Right lobe of liver (tissue), 6 donors: ENCODE data around the gene GRB14. TPM values are rescaled to one million over a fixed set of nuclear protein-coding genes. Genes with fewer than 3 reads are reported as not detected.
A peak's percentile ranks its signal among the peaks of the same experiment; 100 is the strongest.

ENCODE experiments used
- ATAC-seq, 4 donors: fragments of 200-7000 bp; cut with Tn5 transposase; one replicate each; pipeline ENCODE4 v1.9.1; 2020; ENCODE audit warnings: mild to moderate bottlenecking in 4 of 4, moderate library complexity in 4 of 4
- DNase-seq, 3 donors: peaks; one replicate each; pipeline ENCODE4 v3.0.0-alpha.2; 2020
- H3K27ac ChIP-seq, 3 donors: fragments of 200-600 bp; one replicate each; pipeline ENCODE4 v1.8.0; 2022
- H3K27me3 ChIP-seq, 2 donors: fragments of 200-600 bp; one replicate each; pipeline ENCODE4 v1.8.0; 2022
- H3K36me3 ChIP-seq, 4 donors: fragments of 200-600 bp; sonication (generic) in 1 of 4; one replicate each; pipeline versions ENCODE4 v1.5.1 to v1.8.0; 2017 to 2022; ENCODE audit warnings: control low read depth in 1 of 4
- H3K4me1 ChIP-seq, 4 donors: fragments of 200-600 bp; sonication (generic) in 1 of 4; one replicate each; pipeline versions ENCODE4 v1.5.1 to v1.8.0; 2017 to 2022; ENCODE audit warnings: control low read depth in 1 of 4
- H3K4me3 ChIP-seq, 3 donors: fragments of 200-600 bp; one replicate each; pipeline ENCODE4 v1.8.0; 2022
- H3K9me3 ChIP-seq, 4 donors: fragments of 200-600 bp; sonication (generic) in 1 of 4; one replicate each; pipeline versions ENCODE4 v1.5.1 to v1.8.0; 2017 to 2022; ENCODE audit warnings: control low read depth in 1 of 4
- CTCF ChIP-seq, 4 donors: fragments of 200-600 bp in 3 of 4; fragments of 450-650 bp in 1 of 4; IDR thresholded peaks; one replicate each; pipeline versions ENCODE4 v1.5.1 to v1.8.0; 2016 to 2022; ENCODE audit warnings: antibody characterized with exemption in 4 of 4, mild to moderate bottlenecking in 2 of 4
- POLR2A ChIP-seq: fragments of 450-650 bp; IDR thresholded peaks from one replicate; pipeline ENCODE4 v1.6.1; 2017; ENCODE audit warnings: antibody characterized with exemption, mild to moderate bottlenecking
- WGBS: methylation state at CpG from one replicate; pipeline ENCODE4 v1.1.6; 2018; ENCODE audit warnings: low coverage, low lambda C conversion rate; ENCODE audit not compliant: insufficient coverage; ENCODE audit errors: missing lambda C conversion rate; 5-methylcytosine and 5-hydroxymethylcytosine counted together
- intact Hi-C, 2 donors: fragments of 100-400 bp; cut with DNase I; formaldehyde crosslinking; loops; one replicate each; pipeline versions ENCODE4 v1.11.2 to v1.14.1; 2022
- total RNA-seq, 6 experiments: library from RNA; depleted of rRNA in 2 of 6; stranded (reverse); fragments of >200 nt in 2 of 6; fragmentation: NEBNext Ultra II Directional in 3 of 6; extraction: Animal tissue kit (Norgen Biotek cat#: 25700) in 3 of 6; gene quantifications; one replicate each; pipeline versions ENCODE4 v1.1.0 to v1.2.4, GENCODE V29; 2016 to 2023
- donor health status: DM: no; HTN: yes; CAD: no.
- donor health status: DM: no; HTN: no; CAD: no.
- donor health status: DM: no; HTN: no; CAD: no.
- donor health status: DM: no; HTN: yes; CAD: no.
- donor health status: DM: no; HTN: yes; CAD: no.

Gene GRB14
- total RNA-seq, 6 experiments from 2014 or later: 23.8 to 50.5 (median 36.2) TPM

GRCh38 chr2:164509137-164509877 is 112.0 kb downstream of the GRB14 start:
- Histone ChIP-seq H3K36me3 (peaks cover 0 to 18% (median 3%) of the 10 kb centered on the region in 4 donors), H3K4me3 (no peak overlapping the region), H3K27ac (no peak overlapping the region), H3K27me3 (no peaks in the 10 kb centered on the region), H3K9me3 (no peaks in the 10 kb centered on the region), H3K4me1 (no peaks in the 10 kb centered on the region)
- ATAC-seq (no peak), DNase-seq (no peak)
- WGBS: 72% methylated on average over 4 of the region's 4 CpGs
- TF ChIP-seq POLR2A: no peak
- no peak for TF ChIP-seq CTCF (IDR thresholded peaks at IDR 0.05)
- intact Hi-C loops: no loop called here

GRCh38 chr2:164504253-164504652 is 117.0 kb downstream of the GRB14 start:
- TF ChIP-seq POLR2A: no peak
- peak; percentile 15 to 41 (median 24) for TF ChIP-seq CTCF (IDR thresholded peaks at IDR 0.05)
- ATAC-seq (peak; percentile 54 to 69 (median 58)), DNase-seq (peak in 1 of 3 donors; percentile 27)
- Histone ChIP-seq H3K27me3 (no peaks in the 10 kb centered on the region), H3K36me3 (peaks cover 0 to 19% (median 0%) of the 10 kb centered on the region in 4 donors), H3K4me3 (no peak overlapping the region), H3K4me1 (no peaks in the 10 kb centered on the region), H3K9me3 (no peaks in the 10 kb centered on the region), H3K27ac (no peak overlapping the region)
- intact Hi-C loops: no loop called here
- 80% methylated on average over 3 of the region's 4 CpGs for WGBS

GRCh38 chr2:164498836-164499235 is 122.4 kb downstream of the GRB14 start:
- no peaks in the 10 kb centered on the region for H3K9me3 ChIP-seq
- H3K36me3 ChIP-seq: peaks cover 0 to 8% (median 3%) of the 10 kb centered on the region in 4 donors
- H3K27ac ChIP-seq: no peak overlapping the region
- peaks cover 0 to 7% (median 0%) of the 10 kb centered on the region in 4 donors for H3K4me1 ChIP-seq
- TF ChIP-seq CTCF (IDR thresholded peaks at IDR 0.05) (no peak), POLR2A (no peak)
- DNase-seq: no peak
- intact Hi-C loops: no loop called here
- peak in 3 of 4 donors; percentile 24 to 31 (median 27) for ATAC-seq
- no peaks in the 10 kb centered on the region for H3K27me3 ChIP-seq
- H3K4me3 ChIP-seq: no peak overlapping the region
- 59% methylated on average over 2 of the region's 2 CpGs for WGBS

GRCh38 chr2:164496881-164497280 is 124.4 kb downstream of the GRB14 start:
- H3K9me3 ChIP-seq: no peaks in the 10 kb centered on the region
- intact Hi-C loops: no loop called here
- no peaks in the 10 kb centered on the region for H3K27me3 ChIP-seq
- no peak for DNase-seq
- no peak overlapping the region for H3K4me3 ChIP-seq
- ATAC-seq: no peak
- WGBS: 89% methylated on average over 5 of the region's 5 CpGs
- H3K36me3 ChIP-seq: peaks cover 0 to 14% (median 5%) of the 10 kb centered on the region in 4 donors
- H3K27ac ChIP-seq: no peak overlapping the region
- TF ChIP-seq CTCF (IDR thresholded peaks at IDR 0.05): no peak
- TF ChIP-seq POLR2A: no peak
- H3K4me1 ChIP-seq: peaks cover 0 to 7% (median 0%) of the 10 kb centered on the region in 4 donors
